K562 (cell line): Measurements from ENCODE around the gene TMEM53. TPM values are rescaled to one million over a fixed set of nuclear protein-coding genes. Genes with fewer than 3 reads are reported as not detected.

Experiments
- ATAC-seq: fragments of 200-7000 bp; cut with Tn5 transposase; 3 replicates; pipeline ENCODE4 v1.9.1; 2020; ENCODE audit warnings: moderate library complexity
- BruUV-seq: library from RNA; stranded (reverse); fragments of 400-500 nt; replicated peaks from 2 replicates; lab custom pipeline; 2021; lab: Mats Ljungman, UMichigan
- CTCF ChIA-PET: fragments of 300-600 bp; formaldehyde crosslinking; extraction: SDS; loops from one replicate; lab custom pipeline; 2021; ENCODE audit warnings: low intra/inter-chr PET ratio; lab: Yijun Ruan, JAX
- POLR2A ChIA-PET: fragments of 300-600, 350-650 bp; sonication (Branson Sonifier 250); formaldehyde crosslinking; extraction: SDS; loops from one replicate; lab custom pipeline; 2021; ENCODE audit warnings: antibody characterized with exemption, inconsistent platforms; lab: Yijun Ruan, JAX
- DNase-seq, 4 experiments: peaks; one replicate each; pipeline versions ENCODE4 v3.0.0 to v3.0.0-alpha.2; 2011 to 2018; ENCODE audit warnings: low spot score in 3 of 4, mixed read lengths in 3 of 4; ENCODE audit errors: extremely low read depth in 1 of 4
- FAIRE-seq: peaks from 2 replicates; lab custom pipeline; 2011; peaks lifted over from hg19 to GRCh38; lab: Jason Lieb, UNC
- H2AFZ ChIP-seq: 2 replicates; pipeline ENCODE4 v1.6.0; 2011; ENCODE audit warnings: low read depth, low read length, control low read depth, inconsistent platforms
- H3K27ac ChIP-seq: fragments of 200-600 bp; 3 replicates; pipeline ENCODE4 v1.8.0; 2011; ENCODE audit warnings: low read depth, mild to moderate bottlenecking, control low read depth, inconsistent platforms, low read length, moderate library complexity, mixed read lengths; ENCODE audit errors: extremely low read depth
- H3K27me3 ChIP-seq, 2 experiments: fragments of 300-600 bp in 1 of 2; 2 replicates in 1 of 2; 3 replicates in 1 of 2; pipeline versions ENCODE4 v1.6.0 to v1.8.0; 2011; ENCODE audit warnings: inconsistent platforms in 2 of 2, low read length in 2 of 2, mild to moderate bottlenecking in 1 of 2, mixed read lengths in 1 of 2, moderate library complexity in 1 of 2; ENCODE audit not compliant: control insufficient read depth in 2 of 2, insufficient read depth in 2 of 2
- H3K36me3 ChIP-seq: fragments of 300-600 bp; 3 replicates; pipeline ENCODE4 v1.8.0; 2011; ENCODE audit warnings: mild to moderate bottlenecking, low read length, inconsistent platforms; ENCODE audit not compliant: control insufficient read depth, insufficient read depth
- H3K4me1 ChIP-seq, 2 experiments: fragments of 200-600 bp in 1 of 2; replicated peaks in 1 of 2; 2 replicates in 1 of 2; 3 replicates in 1 of 2; pipeline versions ENCODE4 v1.5.1 to v1.8.0; 2011; ENCODE audit warnings: inconsistent platforms in 2 of 2, low read length in 2 of 2, mild to moderate bottlenecking in 1 of 2, mixed read lengths in 1 of 2, moderate library complexity in 1 of 2; ENCODE audit not compliant: control insufficient read depth in 2 of 2, insufficient read depth in 2 of 2
- H3K4me2 ChIP-seq: 2 replicates; pipeline ENCODE4 v1.6.1; 2011; ENCODE audit warnings: low read length, control low read depth, inconsistent platforms, mixed read lengths; ENCODE audit not compliant: insufficient read depth
- H3K4me3 ChIP-seq: fragments of 200-600 bp; sonication (generic), shearing (Covaris generic); 2 replicates; pipeline ENCODE4 v1.5.1; 2016; ENCODE audit warnings: control low read depth, inconsistent platforms
- H3K79me2 ChIP-seq: fragments of 200-600 bp; 3 replicates; pipeline ENCODE4 v1.8.0; 2011; ENCODE audit warnings: low read length, inconsistent platforms; ENCODE audit not compliant: control insufficient read depth, insufficient read depth
- H3K9ac ChIP-seq, 2 experiments: 2 replicates each; pipeline versions ENCODE4 v1.6.0 to v1.6.1; 2011; ENCODE audit warnings: low read depth in 2 of 2, low read length in 2 of 2, control low read depth in 1 of 2, inconsistent platforms in 1 of 2, mild to moderate bottlenecking in 1 of 2, mixed read lengths in 1 of 2; ENCODE audit not compliant: insufficient read depth in 1 of 2
- H3K9me1 ChIP-seq: one replicate; pipeline ENCODE4 v1.6.0; 2011; ENCODE audit warnings: inconsistent platforms, mild to moderate bottlenecking, low read length, moderate library complexity; ENCODE audit not compliant: control insufficient read depth, insufficient read depth
- H3K9me3 ChIP-seq: replicated peaks from 2 replicates; pipeline ENCODE4 v1.5.1; 2011; ENCODE audit warnings: low read depth, low read length, inconsistent platforms; ENCODE audit not compliant: control insufficient read depth, insufficient read depth
- H4K20me1 ChIP-seq: replicated peaks from 2 replicates; pipeline ENCODE4 v1.6.1; 2011; ENCODE audit warnings: low read length, inconsistent platforms, mixed read lengths; ENCODE audit not compliant: control insufficient read depth, insufficient read depth
- BRCA1 ChIP-seq, 2 experiments: fragments of 450-650 bp in 1 of 2; sonication (generic) in 1 of 2; formaldehyde crosslinking in 1 of 2; IDR thresholded peaks; 2 replicates each; pipeline versions ENCODE4 v1.5.0 to v1.6.1; 2017 to 2020; ENCODE audit warnings: mild to moderate bottlenecking in 1 of 2, missing genetic modification reagents in 1 of 2
- ESRRA ChIP-seq: fragments of 450-650 bp; IDR thresholded peaks from 2 replicates; pipeline ENCODE4 v1.6.1; 2014; ENCODE audit warnings: low read depth, mild to moderate bottlenecking, moderate library complexity, borderline replicate concordance
- ETV1 ChIP-seq: fragments of 450-650 bp; conservative IDR thresholded peaks from 2 replicates; pipeline ENCODE4 v1.6.1; 2016; ENCODE audit warnings: missing genetic modification characterization, control low read depth, low read depth, missing compliant biosample characterization
- NFRKB ChIP-seq: fragments of 450-650 bp; IDR thresholded peaks from 2 replicates; pipeline ENCODE4 v1.6.1; 2016; ENCODE audit warnings: low read depth
- PML ChIP-seq: IDR thresholded peaks from 2 replicates; pipeline ENCODE4 v1.6.1; 2012; ENCODE audit warnings: low read length, inconsistent platforms
- RBM25 ChIP-seq: fragments of 200-400 bp; formaldehyde crosslinking; IDR thresholded peaks from 2 replicates; pipeline ENCODE4 v1.6.1; 2018; ENCODE audit warnings: low read length, low read depth, moderate library complexity; ENCODE audit not compliant: severe bottlenecking
- SMAD3 ChIP-seq: fragments of 450-650 bp; formaldehyde crosslinking; conservative IDR thresholded peaks from 2 replicates; pipeline ENCODE4 v1.4.0; 2020; ENCODE audit warnings: mild to moderate bottlenecking
- SNRNP70 ChIP-seq: fragments of 200-400 bp; formaldehyde crosslinking; optimal IDR thresholded peaks from 2 replicates; pipeline ENCODE3; 2017; ENCODE audit warnings: low read depth, low read length
- SRSF9 ChIP-seq: fragments of 200-400 bp; formaldehyde crosslinking; IDR thresholded peaks from 2 replicates; pipeline ENCODE4 v1.6.1; 2017; ENCODE audit warnings: low read depth, low read length, borderline replicate concordance
- TFAP4 ChIP-seq: sonication (generic); formaldehyde crosslinking; IDR thresholded peaks from 2 replicates; pipeline ENCODE4 v1.8.0; 2022; ENCODE audit warnings: missing genetic modification reagents, mild to moderate bottlenecking, moderate library complexity, borderline replicate concordance
- TGIF2 ChIP-seq: sonication (generic); formaldehyde crosslinking; IDR thresholded peaks from 2 replicates; pipeline ENCODE4 v1.8.1; 2022; ENCODE audit warnings: mild to moderate bottlenecking, missing genetic modification reagents, moderate library complexity
- USF2 ChIP-seq: sonication (generic); formaldehyde crosslinking; IDR thresholded peaks from 2 replicates; pipeline ENCODE4 v1.5.0; 2020; ENCODE audit warnings: missing genetic modification reagents
- ZC3H11A ChIP-seq: IDR thresholded peaks from 2 replicates; pipeline ENCODE4 v1.6.1; 2012; ENCODE audit warnings: low read depth, low read length, improper control_type of control experiment
- ZFP36 ChIP-seq: fragments of 150-350 bp; IDR thresholded peaks from 2 replicates; pipeline ENCODE4 v1.6.1; 2018; ENCODE audit warnings: low read length, low read depth; ENCODE audit not compliant: partially characterized antibody
- ZFX ChIP-seq: sonication (generic); formaldehyde crosslinking; IDR thresholded peaks from 2 replicates; pipeline ENCODE4 v1.8.0; 2022; ENCODE audit warnings: mild to moderate bottlenecking, missing genetic modification reagents, moderate library complexity
- ZKSCAN3 ChIP-seq: fragments of 250-450 bp; sonication (Bioruptor Pico); IDR thresholded peaks from 2 replicates; pipeline ENCODE4 v1.4.0; 2020
- ZNF3 ChIP-seq: fragments of 250-450 bp; sonication (Bioruptor Pico); IDR thresholded peaks from 2 replicates; pipeline ENCODE4 v1.5.0; 2021; ENCODE audit warnings: mild to moderate bottlenecking, moderate library complexity
- ZNF584 ChIP-seq: fragments of 200-800 bp; sonication (Bioruptor generic); IDR thresholded peaks from 2 replicates; pipeline ENCODE4 v1.6.1; 2016; ENCODE audit warnings: low read depth, mild to moderate bottlenecking, missing genetic modification characterization, missing compliant biosample characterization
- ZNF778 ChIP-seq: fragments of 450-650 bp; formaldehyde crosslinking; IDR thresholded peaks from 2 replicates; pipeline ENCODE4 v1.4.0; 2020; ENCODE audit warnings: mild to moderate bottlenecking, moderate library complexity
- WGBS: fragments of 100-300 bp; shearing (Covaris generic); methylation state at CpG from one replicate; pipeline ENCODE4 v1.1.6; 2016; ENCODE audit warnings: low coverage, mixed read lengths; ENCODE audit not compliant: insufficient coverage; ENCODE audit errors: missing lambda C conversion rate; 5-methylcytosine and 5-hydroxymethylcytosine counted together
- in situ Hi-C: fragments of 300-500 bp; cut with MboI; formaldehyde crosslinking; loops from 4 replicates; pipeline ENCODE4 v1.15.0; 2018; ENCODE audit warnings: inconsistent platforms, mixed read lengths
- intact Hi-C: fragments of 100-400 bp; cut with micrococcal nuclease; formaldehyde crosslinking; loops from 2 replicates; pipeline ENCODE4 v1.14.2; 2022
- polyA plus RNA-seq, 8 experiments: library from polyadenylated mRNA; depleted of rRNA in 4 of 8; stranded (reverse) in 5 of 8; unstranded in 3 of 8; fragments of >200 nt; fragmentation: Nextera tagmentation in 2 of 8; fragmentation: Illumina TruSeq in 1 of 8; extraction: Ambion mirVana in 2 of 8; extraction: Trizol in 1 of 8; gene quantifications; 2 replicates each; pipeline versions ENCODE4 v1.2.1 to v1.2.3, GENCODE V29; 2011 to 2014; ENCODE audit warnings: inconsistent platforms in 1 of 8, missing spikeins in 1 of 8
- total RNA-seq, 7 experiments: library from RNA; depleted of rRNA in 6 of 7; stranded (reverse); fragments of >200 nt in 6 of 7; fragmentation: Illumina TruSeq in 2 of 7; extraction: Trizol in 2 of 7; gene quantifications; 2 replicates each; pipeline versions ENCODE4 v1.2.1 to v1.2.3, GENCODE V29; 2011 to 2021; ENCODE audit warnings: low replicate concordance in 1 of 7

TMEM53 gene
- total and polyA plus RNA-seq, 9 of the 15 experiments (the other 6 are each of a cell fraction or from before 2014, with no cell fraction given): 0.23 to 3.7 (median 2.0) TPM

GRCh38 chr1:44705938-44706337 is 31.7 kb upstream of the TMEM53 start (continued):
- TF ChIP-seq TGIF2 (CRISPR knock-in tag) (no peak), USF2 (no peak), ZNF3 (CRISPR knock-in tag) (no peak), ZNF584 (CRISPR knock-in tag) (no peak), BRCA1 (IDR thresholded peaks at IDR 0.05) (no peak), BRCA1 (CRISPR knock-in tag; IDR thresholded peaks at IDR 0.05) (no peak), ZNF778 (no peak), SMAD3 (no peak), ETV1 (no peak), SRSF9 (no peak), ZFX (CRISPR knock-in tag) (no peak), PML (no peak), ZKSCAN3 (CRISPR knock-in tag) (no peak)

- H3K4me1 ChIP-seq: peaks cover 0 to 4% of the 10 kb centered on the region in 2 experiments; a peak in 2 of 5 replicates
- intact Hi-C loops: loop anchor here (5.0 kb wide), 1 partner anchor 48 kb away; no protein-coding TSS in a partner anchor
- peaks cover 34 to 39% of the 10 kb centered on the region in 2 experiments for H3K27me3 ChIP-seq
- no peaks in the 10 kb centered on the region for H3K9me3 ChIP-seq
- no peaks in the 10 kb centered on the region for H4K20me1 ChIP-seq
- H2AFZ ChIP-seq: no peak overlapping the region
- H3K4me2 ChIP-seq: no peak overlapping the region
- FAIRE-seq: no peak
- CTCF ChIA-PET: no interaction called here
- 7% methylated on average over 6 of the region's 6 CpGs for WGBS
- in situ Hi-C loops: no loop called here
- H3K4me3 ChIP-seq: no peak overlapping the region
- peaks cover 3% of the 10 kb centered on the region for H3K9me1 ChIP-seq
- no TSS peak for BruUV-seq
- no peak overlapping the region for H3K9ac ChIP-seq
- no peak for ATAC-seq
- DNase-seq: no peak
- POLR2A ChIA-PET: interaction anchor here (1.1 to 2.6 kb wide), 3 partner anchors 12 to 26 kb away, joined by 3 to 17 read pairs (median 6); no protein-coding TSS in a partner anchor
- no peak overlapping the region for H3K27ac ChIP-seq
- H3K79me2 ChIP-seq: no peaks in the 10 kb centered on the region
- H3K36me3 ChIP-seq: no peaks in the 10 kb centered on the region
- TF ChIP-seq SNRNP70 (no peak), RBM25 (peak; percentile 29), TFAP4 (no peak), ZC3H11A (no peak), ZFP36 (peak; percentile 55), ESRRA (no peak), NFRKB (no peak)
Measured at GRCh38 chr1:44705470-44705869, 31.2 kb upstream of the TMEM53 start.
